Measurements from ENCODE around the gene RHD.
"Not testable (repeated sequence)": the region's sequence is repeated elsewhere in the genome, so short reads cannot be mapped to it uniquely, and the experiment has no call there.

RHD gene

DNA sequence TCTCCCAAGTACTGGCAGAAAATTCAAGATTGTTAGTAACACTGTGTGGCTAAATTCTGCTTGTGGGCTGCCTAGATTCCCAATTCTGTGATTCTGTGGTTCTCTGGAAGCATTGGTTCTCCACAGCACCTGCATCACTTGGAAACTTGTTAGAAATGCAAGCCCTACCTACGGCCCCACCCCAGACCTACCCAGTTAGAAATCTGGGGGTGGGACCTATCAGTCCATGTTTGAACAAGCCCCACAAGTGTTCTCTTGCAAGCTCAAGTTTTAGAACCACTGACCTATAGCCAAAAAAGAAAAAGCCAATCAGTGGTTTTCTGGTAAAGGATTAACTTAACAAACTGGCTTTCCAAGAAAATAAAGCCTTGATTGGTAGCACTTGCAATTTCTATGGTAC, 35.9 kb downstream of the RHD start:
- not testable (repeated sequence) for DNase-seq (ENCODE audit: low read depth)

DNA sequence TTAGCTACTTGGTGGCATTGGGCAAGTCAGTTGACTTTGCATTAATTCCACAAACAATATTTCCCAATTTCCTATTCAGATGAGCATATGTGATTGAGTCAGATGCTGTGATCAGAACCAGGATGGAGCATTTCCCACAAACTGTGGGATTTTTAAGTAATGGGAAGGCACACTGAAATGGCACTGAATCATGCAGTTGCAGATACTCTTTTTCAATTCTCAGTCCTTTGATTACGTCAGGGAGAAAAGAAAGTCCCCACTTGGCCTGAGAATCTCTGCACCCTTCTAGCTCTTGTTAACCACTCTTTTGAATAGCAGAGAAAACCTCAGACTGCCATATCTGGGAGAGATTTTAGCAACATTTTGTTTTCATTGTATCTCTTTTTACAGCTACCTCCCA, 36.8 kb downstream of the RHD start:
- not testable (repeated sequence) for DNase-seq (ENCODE audit: low read depth)

DNA sequence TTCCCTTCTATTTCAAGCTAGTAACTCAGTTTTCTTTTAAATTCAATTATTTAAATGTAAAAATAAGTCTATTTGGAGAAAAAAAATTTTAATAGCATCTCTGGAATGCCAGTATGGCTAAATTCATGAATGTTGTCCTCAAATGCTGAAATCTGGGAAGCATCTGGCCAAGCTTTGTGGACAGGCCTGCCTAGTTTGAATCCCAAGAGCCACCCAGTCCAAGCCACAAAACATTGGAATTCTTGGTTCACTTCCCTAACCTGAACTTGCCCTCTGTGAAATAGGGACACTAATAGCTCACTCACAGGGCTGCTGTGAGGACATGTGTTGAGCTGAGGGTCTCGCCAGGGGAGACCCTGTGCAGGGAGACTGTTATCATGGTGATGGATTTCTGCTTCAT, 37.2 kb downstream of the RHD start:
- not testable (repeated sequence) for DNase-seq (ENCODE audit: low read depth)

DNA sequence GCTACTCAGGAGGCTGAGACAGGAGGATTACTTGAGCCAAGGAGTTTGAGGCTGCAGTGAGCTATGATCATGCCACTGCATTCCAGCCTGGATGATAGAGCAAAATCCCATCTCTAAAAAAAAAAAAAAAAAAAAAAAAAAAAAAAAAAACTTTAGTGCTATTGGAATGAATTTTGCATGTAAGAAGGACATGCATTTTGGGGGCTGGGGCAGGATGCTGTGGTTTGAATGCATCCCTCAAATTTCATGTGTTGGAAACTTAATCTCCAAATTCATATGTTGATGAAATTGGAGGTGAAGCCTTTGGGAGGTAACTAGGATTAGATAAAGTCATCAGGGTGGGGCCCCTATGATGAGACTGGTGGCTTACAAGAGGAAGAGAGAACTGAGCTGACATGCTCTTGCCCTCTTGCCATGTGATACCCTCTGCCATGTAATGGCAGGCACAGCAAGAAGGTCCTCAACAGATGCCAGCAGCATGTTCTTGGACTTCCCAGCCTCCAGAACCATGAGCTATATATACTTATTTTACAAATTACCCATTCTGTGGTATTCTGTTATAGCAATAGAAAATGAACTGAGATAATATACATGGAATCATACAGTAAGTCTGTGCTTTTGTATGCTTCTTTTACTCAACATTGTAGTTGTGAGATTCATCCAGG, 40.6 kb downstream of the RHD start:
- DNase-seq (ENCODE audit: low read depth), result not testable (repeated sequence)

DNA sequence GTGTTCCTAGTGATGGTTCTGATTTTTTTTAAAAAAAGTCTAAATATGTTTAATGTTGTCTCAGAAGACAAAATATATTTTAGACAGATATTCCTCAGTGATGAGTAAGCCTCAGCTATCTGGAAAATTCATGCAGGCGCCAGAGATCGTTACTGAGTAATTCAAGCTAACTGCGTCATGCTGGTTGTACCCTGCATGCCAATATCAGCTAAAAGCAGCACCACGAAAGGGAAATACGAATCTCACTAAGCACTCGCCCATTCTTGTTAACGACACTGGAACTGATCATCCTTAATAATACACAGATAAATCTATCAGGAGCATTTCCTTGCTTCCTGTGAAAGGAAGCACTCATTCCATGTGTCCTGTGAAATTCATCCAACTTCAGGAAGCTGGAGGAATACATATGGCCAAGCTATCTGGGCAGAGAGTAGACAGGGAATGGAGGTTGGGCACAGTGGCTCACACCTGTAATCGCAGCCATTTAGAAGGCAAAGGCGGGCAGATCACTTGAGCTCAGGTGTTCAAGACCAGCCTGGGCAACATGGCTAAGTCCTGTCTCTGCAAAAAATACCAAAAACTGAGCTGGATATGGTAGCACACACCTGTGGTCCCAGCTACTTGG, 48.1 kb downstream of the RHD start:
- not testable (repeated sequence) for DNase-seq (ENCODE audit: low read depth)

DNA sequence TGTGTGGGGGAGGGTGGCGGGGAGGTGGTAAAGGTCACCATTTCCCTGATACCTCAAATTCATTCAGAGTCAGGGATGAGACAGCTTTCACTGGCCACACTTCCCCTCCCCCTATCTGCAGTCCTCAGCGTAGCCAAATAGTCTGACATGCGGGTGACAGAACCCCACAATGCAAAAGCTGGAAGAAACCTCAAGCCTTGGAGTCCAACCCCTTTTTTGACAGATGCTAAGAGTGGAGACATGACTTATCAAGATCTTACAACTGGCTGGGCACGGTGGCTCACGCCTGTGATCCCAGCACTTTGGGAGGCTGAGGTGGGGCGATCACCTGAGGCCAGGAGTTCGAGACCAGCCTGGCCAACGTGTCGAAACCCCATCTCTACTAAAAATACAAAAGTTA, 49.8 kb downstream of the RHD start:
- DNase-seq (ENCODE audit: low read depth), result not testable (repeated sequence)

DNA sequence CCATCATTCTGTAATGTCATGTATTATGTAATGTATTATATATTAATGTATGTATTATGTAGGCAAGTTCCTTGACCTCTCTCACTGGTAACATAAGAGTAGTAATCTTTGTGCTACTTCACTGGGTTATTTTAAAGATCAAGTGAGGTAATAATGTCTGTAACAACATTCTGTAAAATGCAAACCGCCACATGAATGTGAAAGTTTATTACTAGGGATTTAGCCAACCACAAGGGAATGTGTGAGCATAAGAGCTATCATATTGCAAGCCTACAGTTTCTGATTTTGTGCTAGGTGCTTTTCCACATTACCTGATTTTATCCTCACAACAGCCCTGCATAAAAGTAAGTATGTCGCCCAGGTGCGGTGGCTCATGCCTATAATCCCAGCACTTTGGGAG, 52.1 kb downstream of the RHD start:
- not testable (repeated sequence) for DNase-seq (ENCODE audit: low read depth)

DNA sequence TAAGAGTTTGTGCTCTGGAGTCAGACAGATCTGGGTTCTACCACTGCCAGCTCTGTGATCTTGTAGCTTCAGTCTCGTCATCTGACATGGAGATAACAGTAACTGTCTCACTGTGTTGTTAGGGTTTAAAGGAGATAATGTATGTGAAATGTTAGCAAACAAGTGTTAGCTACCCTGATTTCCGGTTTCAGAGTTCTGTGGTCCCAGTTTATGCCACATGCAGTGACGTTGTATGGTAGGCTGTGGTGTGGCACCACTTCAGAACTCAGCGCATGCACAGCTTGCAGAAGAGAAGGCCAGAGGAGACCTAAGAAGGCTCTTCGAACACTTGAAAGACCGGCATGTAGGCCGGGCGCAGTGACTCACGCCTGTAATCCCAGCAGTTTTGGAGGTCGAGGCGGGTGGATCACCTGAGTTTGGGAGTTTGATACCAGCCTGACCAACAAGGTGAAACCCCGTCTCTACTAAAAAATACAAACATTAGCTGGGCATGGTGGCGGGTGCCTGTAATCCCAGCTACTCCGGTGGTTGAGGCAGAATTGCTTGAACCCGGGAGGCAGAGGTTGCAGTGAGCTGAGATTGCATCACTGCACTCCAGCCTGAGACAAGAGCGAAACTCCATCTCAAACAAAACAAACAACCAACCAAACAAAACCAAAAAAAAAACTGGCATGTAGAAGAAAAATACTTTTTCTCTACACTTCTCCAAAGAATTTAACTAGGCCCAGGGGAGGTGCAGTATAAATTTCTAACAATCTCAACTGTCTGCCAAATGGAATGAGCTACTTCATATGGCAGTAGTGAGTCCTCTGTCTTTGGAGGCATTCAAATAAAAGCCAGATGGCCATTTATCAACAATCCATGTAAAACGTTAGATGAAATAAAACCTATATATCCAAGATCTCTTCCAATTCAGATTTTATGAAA, 55.8 kb downstream of the RHD start:
- not testable (repeated sequence) for DNase-seq (ENCODE audit: low read depth)

DNA sequence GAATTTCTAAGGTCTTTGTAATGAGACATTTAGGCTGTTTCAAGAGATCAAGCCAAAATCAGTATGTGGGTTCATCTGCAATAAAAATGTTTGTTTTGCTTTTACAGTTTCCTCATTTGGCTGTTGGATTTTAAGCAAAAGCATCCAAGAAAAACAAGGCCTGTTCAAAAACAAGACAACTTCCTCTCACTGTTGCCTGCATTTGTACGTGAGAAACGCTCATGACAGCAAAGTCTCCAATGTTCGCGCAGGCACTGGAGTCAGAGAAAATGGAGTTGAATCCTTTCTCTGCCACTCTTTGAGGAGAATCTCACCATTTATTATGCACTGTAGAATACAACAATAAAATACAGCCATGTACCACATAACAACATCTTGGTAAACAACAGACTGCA, 56.5 kb downstream of the RHD start:
- not testable (repeated sequence) for DNase-seq (ENCODE audit: low read depth)

DNA sequence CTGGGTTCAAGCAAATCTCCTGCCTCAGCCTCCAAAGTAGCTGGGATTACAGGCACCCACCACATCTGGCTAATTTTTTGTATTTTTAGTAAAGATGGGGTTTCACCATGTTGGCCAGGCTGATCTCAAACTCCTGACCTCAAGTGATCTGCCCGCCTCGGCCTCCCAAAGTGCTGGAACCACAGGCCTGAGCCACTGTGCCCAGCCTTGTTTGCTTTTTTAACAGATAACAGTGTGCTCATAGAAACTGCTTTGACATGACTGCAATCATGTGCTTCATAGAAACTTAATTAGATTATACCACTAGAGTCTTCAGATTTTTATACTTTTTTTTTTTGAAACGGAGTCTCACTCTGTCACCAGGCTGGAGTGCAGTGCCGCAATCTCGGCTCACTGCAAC, 57.0 kb downstream of the RHD start:
- not testable (repeated sequence) for DNase-seq (ENCODE audit: low read depth)

DNA sequence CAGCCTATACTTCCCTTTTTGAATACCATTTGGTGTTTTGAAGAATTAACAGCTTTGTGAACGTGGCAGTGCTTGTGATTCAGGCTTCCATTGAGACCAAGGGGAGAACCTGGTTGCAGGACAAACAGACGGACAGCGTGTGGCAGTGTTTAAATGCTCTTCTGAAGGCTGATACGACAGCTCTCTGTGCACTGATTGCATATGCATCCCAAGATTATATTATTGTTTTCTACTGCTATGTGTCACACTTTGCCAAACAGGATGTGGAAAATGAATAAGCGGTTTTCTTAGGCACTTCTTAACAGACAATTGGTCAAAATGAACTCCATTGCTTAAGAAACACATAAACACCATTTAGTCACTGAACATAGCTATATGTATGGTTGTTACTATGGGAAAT, 57.6 kb downstream of the RHD start:
- DNase-seq (ENCODE audit: low read depth), result not testable (repeated sequence)

DNA sequence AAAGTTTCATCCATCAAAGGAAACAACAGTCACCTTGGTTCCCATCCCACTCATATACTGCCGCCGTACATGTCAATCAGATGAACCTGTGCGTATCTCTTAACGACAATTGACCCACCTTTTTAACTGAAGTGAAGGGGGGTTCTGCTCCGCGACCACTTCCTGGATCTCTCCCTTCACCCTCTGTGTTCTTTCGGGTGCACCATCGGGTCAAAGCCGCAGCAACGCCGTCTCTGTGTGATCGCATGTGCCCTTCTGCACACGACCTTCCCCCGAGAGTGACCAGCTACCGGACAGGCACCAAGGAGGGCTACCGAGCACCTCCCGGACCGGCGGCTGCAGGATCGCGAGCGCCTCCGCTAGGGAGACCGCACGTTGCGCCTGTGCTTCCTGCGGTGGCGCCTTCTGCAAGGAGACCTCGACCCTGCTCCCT, 64.6 kb downstream of the RHD start:
- DNase-seq (ENCODE audit: low read depth), result not testable (repeated sequence)

DNA sequence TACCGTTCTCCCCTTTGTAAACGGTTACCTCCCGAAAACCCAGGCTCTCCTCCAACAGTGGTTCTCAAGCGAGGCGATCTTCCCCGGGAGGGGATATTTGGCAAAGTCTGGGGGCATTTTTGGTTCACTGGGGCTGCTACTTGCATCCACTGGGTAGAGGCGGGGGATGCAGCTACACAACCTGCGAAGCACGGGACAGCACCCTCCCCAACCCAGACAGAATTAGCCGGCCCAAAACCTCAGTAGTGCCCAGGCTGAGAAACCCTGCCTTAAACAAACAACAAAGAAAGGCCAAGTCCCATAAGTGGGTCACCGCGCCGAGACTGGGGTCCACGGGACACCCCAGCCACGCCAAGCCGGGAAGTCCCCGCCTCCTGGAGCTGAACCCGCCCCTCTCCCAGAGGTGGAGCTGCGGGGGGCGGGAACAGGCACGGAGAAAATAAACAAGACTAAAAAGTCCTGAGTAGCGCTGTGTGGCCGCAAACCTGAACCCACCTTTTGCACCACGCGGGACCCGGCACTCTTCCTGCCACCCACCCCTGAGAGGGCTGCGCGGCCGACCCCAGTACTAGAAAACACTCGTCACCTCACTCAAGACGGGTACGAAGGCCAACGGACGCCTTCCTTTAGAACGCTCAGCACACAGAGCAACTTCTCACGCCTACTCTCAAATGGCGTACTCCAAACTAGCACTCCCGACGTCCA, 65.3 kb downstream of the RHD start:
- not testable (repeated sequence) for DNase-seq (ENCODE audit: low read depth)

DNA sequence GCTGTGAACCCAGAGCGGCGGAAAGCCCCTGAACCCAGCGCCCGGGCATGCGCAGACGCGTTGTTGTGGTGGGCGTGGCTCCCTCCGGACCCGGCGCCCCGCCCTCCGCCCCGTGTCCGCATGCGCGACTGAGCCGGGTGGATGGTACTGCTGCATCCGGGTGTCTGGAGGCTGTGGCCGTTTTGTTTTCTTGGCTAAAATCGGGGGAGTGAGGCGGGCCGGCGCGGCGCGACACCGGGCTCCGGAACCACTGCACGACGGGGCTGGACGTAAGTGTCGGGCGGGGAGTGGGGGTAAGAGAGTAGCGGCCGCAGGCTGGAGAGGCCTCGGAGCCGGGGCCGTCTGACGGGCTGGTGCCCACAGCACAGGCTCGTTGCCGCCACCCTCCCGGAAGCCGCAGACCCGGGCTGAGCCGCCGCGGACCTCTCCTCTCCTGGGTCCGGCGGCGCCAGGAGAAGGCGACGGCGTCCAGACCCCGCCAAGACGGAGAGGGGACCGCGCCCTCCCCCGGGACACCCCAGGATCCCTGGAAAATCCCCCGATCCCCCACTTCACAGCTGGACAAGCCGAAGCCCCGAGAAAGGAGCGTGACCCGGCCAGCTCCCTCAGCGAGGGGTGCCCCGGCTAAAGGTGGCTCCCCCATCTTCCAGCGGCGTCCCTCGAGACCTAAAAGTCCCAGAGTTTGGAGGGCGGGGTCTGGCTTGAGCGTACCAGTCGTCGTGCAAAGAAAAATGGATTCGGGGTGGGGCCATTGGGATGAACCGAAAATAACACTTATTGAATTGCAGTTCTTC, 66.1 kb downstream of the RHD start, which contains the start of gene TMEM50A:
TMEM50A (plus strand) TSS at position 147 of the 794 bp plus-strand sequence. CDS start 2,153 bp downstream, outside the sequence.
- peak; percentile 76 for DNase-seq (ENCODE audit: low read depth)

DNA sequence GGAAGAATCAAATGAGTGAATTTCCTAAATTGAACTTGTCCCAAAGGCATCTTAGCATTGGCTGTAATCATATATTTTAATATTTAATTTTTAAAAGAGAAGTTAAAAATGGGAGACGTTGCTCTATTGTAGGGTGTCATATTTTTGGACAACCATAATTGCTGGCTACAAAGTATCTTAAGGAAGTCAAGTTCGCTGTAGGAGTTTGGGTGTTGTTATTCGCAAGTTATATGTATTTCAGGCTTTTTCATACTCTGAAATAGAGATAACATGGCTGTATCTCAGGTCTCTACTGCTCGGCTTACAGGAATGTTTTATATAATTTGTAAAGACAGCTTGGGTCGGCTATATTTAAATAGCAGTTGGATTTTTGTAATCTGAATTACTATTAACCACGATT, 66.7 kb downstream of the RHD start:
- DNase-seq (ENCODE audit: low read depth), result no peak

DNA sequence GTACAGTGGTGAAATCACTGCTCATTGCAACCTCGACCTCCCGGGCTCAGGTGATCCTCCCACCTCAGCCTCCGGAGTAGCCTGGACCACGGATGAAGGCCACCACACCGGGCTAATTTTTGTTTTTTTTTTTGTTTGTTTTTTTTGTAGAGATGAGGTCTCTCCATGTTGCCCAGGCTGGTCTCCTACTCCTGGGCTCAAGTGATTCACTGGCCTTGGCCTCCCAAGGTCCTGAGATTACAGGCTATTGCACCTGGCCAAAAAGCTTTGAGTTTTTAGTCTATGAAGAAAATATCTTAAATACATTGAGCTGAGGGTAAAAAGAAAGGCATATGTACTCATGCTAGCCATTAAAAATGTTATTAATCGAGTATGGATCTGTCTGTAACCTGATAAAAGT, 69.4 kb downstream of the RHD start:
- DNase-seq (ENCODE audit: low read depth), result no peak

DNA sequence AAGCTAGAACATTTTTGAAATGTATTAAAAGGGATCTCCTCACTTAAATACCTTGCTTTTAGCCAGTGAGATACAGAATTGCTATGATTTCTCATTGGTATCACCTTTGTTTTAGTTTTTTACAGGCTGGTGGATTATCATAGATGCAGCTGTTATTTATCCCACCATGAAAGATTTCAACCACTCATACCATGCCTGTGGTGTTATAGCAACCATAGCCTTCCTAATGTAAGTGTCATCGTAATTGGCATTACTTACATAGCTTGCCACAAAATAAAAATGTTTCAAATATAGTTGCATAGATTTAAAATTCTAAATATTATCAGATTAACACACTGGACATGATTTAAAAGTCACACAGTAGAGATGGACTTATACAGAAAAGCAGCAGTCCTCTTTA, 70.5 kb downstream of the RHD start:
- no peak for DNase-seq (ENCODE audit: low read depth)

DNA sequence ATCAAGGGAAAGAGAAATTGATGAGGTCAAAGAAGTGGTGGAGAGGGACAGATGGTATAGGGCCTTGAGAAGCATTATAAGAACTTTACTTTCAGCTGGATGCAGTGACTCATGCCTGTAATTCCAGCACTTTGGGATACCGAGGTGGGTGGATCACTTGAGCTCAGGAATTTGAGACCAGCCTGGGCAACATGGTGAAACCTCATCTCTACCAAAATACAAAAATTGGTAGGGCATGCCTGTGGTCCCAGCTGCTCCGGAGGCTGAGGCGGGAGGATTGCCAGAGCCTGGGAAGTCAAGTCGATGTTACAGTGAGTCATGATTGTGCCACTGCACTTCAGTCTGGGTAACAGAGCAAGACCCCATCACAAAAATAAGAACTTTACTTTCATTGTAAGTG, 71.6 kb downstream of the RHD start:
- DNase-seq (ENCODE audit: low read depth), result no peak

DNA sequence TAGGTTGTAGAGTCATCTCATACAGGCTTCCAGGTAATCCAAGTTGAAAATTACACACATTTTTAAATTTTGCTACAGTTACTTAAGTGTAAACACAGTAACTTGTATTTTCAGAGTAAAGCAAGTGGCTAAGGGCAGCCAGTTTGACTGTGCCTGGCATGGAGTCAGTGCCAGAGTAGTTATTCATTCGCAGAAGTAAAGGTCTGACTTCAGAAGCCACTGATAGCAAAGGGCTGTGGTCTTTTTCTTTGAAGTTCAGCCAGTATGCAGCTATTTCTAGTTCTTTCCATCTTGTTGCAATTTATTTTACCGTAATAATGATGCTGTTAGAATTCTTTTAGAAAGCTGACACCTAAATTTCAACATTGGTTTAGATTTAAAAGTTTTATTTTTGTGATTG, 75.2 kb downstream of the RHD start:
- no peak for DNase-seq (ENCODE audit: low read depth)

DNA sequence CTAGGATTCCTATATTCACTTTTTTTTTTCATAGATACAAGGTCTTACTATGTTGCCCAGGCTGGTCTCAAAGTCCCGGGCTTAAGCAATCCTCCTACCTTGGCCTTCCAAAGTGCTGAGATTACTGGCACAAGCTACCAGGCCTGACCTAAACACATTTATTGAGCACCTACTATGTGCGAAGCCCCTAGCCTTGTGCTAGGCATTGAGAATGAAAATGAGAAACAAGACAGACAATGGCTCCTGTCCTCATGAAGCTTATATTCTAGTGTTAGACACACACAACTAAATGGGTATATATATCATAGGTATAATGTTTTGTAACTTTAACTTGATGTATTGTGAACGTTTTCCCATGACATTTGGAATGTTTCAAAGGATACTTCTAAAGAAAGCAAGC, 77.3 kb downstream of the RHD start:
- no peak for DNase-seq (ENCODE audit: low read depth)

DNA sequence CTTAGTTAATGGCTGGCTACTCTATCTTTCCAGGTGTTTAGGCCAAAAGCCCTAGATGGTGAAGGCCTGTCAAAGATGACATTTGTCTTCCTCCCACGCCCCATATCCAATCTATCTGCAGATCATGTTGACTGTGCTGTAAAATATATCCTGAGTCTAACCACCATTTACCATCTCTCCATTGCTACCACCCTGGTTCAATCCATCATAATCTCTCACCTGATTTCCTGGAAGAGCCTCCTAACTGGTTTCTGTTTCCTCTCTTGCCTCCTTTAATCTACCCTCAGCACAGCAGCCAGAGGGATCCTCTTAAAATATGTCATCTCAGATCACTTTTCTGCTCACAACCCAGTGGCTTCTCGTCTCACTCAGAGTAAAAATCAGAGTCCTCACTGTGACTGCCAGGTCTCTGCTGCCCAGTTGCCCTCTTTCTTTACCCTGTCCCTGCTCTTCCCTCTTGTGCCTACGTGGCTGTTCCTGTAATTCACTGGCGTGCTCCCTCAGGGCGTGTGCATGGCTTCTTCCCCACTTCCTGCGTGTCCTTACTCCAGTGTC, 83.6 kb downstream of the RHD start:
- no peak for DNase-seq (ENCODE audit: low read depth)

Measured in stimulated activated CD8-positive, alpha-beta memory T cell treated with anti-CD3 and anti-CD28 coated beads, Interleukin-15, amount 100 ng/mL, for 24 hours (primary cell).